ENCODE data around the gene PCGF3.
"Not testable (repeated sequence)": the region's sequence is repeated elsewhere in the genome, so short reads cannot be mapped to it uniquely, and the experiment has no call there.

Gene PCGF3

GRCh38 chr4:702618-703048 lies 3.0 kb upstream of the PCGF3 start:
- Mint-ChIP-seq H3K36me3 (ENCODE audit: low read depth) (no peaks in the 10 kb centered on the region), H3K27ac (no peak overlapping the region), H3K9me3 (no peaks in the 10 kb centered on the region), H3K4me1 (ENCODE audit: low read depth) (peaks cover 23% of the 10 kb centered on the region), H3K4me3 (no peak overlapping the region), H3K27me3 (no peaks in the 10 kb centered on the region)

- no peak overlapping the region for H3K27ac Mint-ChIP-seq
- H3K4me3 Mint-ChIP-seq = no peak overlapping the region
- H3K4me1 Mint-ChIP-seq (ENCODE audit: low read depth) = peaks cover 24% of the 10 kb centered on the region
- no peaks in the 10 kb centered on the region for H3K9me3 Mint-ChIP-seq
- no peaks in the 10 kb centered on the region for H3K36me3 Mint-ChIP-seq (ENCODE audit: low read depth)
- no peaks in the 10 kb centered on the region for H3K27me3 Mint-ChIP-seq
These were observed 2.1 kb upstream of the PCGF3 start for GRCh38 chr4:703336-704197.

GRCh38 chr4:704198-704891 lies 1.3 kb upstream of the PCGF3 start:
- Mint-ChIP-seq H3K27me3 (no peaks in the 10 kb centered on the region), H3K27ac (no peak overlapping the region), H3K4me3 (no peak overlapping the region), H3K36me3 (ENCODE audit: low read depth) (no peaks in the 10 kb centered on the region), H3K9me3 (no peaks in the 10 kb centered on the region), H3K4me1 (ENCODE audit: low read depth) (peaks cover 24% of the 10 kb centered on the region)

- no peak overlapping the region for H3K27ac Mint-ChIP-seq
- no peaks in the 10 kb centered on the region for H3K36me3 Mint-ChIP-seq (ENCODE audit: low read depth)
- no peaks in the 10 kb centered on the region for H3K9me3 Mint-ChIP-seq
- H3K4me1 Mint-ChIP-seq (ENCODE audit: low read depth) = peaks cover 24% of the 10 kb centered on the region
- no peak overlapping the region for H3K4me3 Mint-ChIP-seq
- no peaks in the 10 kb centered on the region for H3K27me3 Mint-ChIP-seq
These were observed 708 bp upstream of the PCGF3 start for GRCh38 chr4:704971-705277.

GRCh38 chr4:706083-706633 lies 526 bp downstream of the PCGF3 start:
- H3K27me3 Mint-ChIP-seq; H3K9me3 Mint-ChIP-seq; H3K36me3 Mint-ChIP-seq (ENCODE audit: low read depth); H3K27ac Mint-ChIP-seq: not testable (repeated sequence)
- Mint-ChIP-seq H3K4me1 (ENCODE audit: low read depth) (peaks cover 25% of the 10 kb centered on the region), H3K4me3 (peak overlapping the region; percentile 39)

GRCh38 chr4:706834-707598 lies 1.4 kb downstream of the PCGF3 start:
- Mint-ChIP-seq H3K4me3 (peak overlapping the region; percentile 7), H3K27me3 (no peaks in the 10 kb centered on the region), H3K9me3 (no peaks in the 10 kb centered on the region), H3K36me3 (ENCODE audit: low read depth) (peaks cover 5% of the 10 kb centered on the region), H3K27ac (no peak overlapping the region), H3K4me1 (ENCODE audit: low read depth) (peaks cover 25% of the 10 kb centered on the region)

GRCh38 chr4:707929-708630 lies 2.4 kb downstream of the PCGF3 start:
- no peak overlapping the region for H3K27ac Mint-ChIP-seq

GRCh38 chr4:708631-708933 lies 3.0 kb downstream of the PCGF3 start:
- Mint-ChIP-seq H3K4me1 (ENCODE audit: low read depth) (peaks cover 25% of the 10 kb centered on the region), H3K4me3 (no peak overlapping the region), H3K27ac (no peak overlapping the region), H3K9me3 (no peaks in the 10 kb centered on the region), H3K36me3 (ENCODE audit: low read depth) (peaks cover 5% of the 10 kb centered on the region), H3K27me3 (no peaks in the 10 kb centered on the region)

More at GRCh38 chr4:707929-708630, 2.4 kb downstream of the PCGF3 start:
- Mint-ChIP-seq H3K4me1 (ENCODE audit: low read depth) (peaks cover 25% of the 10 kb centered on the region), H3K4me3 (peak overlapping the region; percentile 26), H3K9me3 (no peaks in the 10 kb centered on the region), H3K36me3 (ENCODE audit: low read depth) (peaks cover 5% of the 10 kb centered on the region), H3K27me3 (no peaks in the 10 kb centered on the region)

- Mint-ChIP-seq H3K4me3 (no peak overlapping the region), H3K27me3 (no peaks in the 10 kb centered on the region), H3K4me1 (ENCODE audit: low read depth) (peaks cover 25% of the 10 kb centered on the region), H3K36me3 (ENCODE audit: low read depth) (peaks cover 5% of the 10 kb centered on the region), H3K27ac (peak overlapping the region; percentile 8), H3K9me3 (no peaks in the 10 kb centered on the region)
These were observed 3.7 kb downstream of the PCGF3 start for GRCh38 chr4:709348-709747.

- Mint-ChIP-seq H3K27ac (no peak overlapping the region), H3K4me3 (no peak overlapping the region), H3K27me3 (no peaks in the 10 kb centered on the region), H3K36me3 (ENCODE audit: low read depth) (peaks cover 5% of the 10 kb centered on the region), H3K4me1 (ENCODE audit: low read depth) (peaks cover 27% of the 10 kb centered on the region), H3K9me3 (no peaks in the 10 kb centered on the region)
These were observed 4.5 kb downstream of the PCGF3 start for GRCh38 chr4:710116-710515.

- peaks cover 25% of the 10 kb centered on the region for H3K4me1 Mint-ChIP-seq (ENCODE audit: low read depth)
- H3K4me3 Mint-ChIP-seq = no peak overlapping the region
- peaks cover 5% of the 10 kb centered on the region for H3K36me3 Mint-ChIP-seq (ENCODE audit: low read depth)
- no peaks in the 10 kb centered on the region for H3K9me3 Mint-ChIP-seq
- H3K27ac Mint-ChIP-seq = no peak overlapping the region
- H3K27me3 Mint-ChIP-seq = no peaks in the 10 kb centered on the region
These were observed 5.3 kb downstream of the PCGF3 start for GRCh38 chr4:710916-711315.

GRCh38 chr4:712093-712492 lies 6.5 kb downstream of the PCGF3 start:
- Mint-ChIP-seq H3K9me3 (no peaks in the 10 kb centered on the region), H3K27ac (no peak overlapping the region), H3K36me3 (ENCODE audit: low read depth) (peaks cover 5% of the 10 kb centered on the region), H3K27me3 (no peaks in the 10 kb centered on the region), H3K4me3 (no peak overlapping the region), H3K4me1 (ENCODE audit: low read depth) (peaks cover 25% of the 10 kb centered on the region)

GRCh38 chr4:712916-713632 lies 7.4 kb downstream of the PCGF3 start:
- H3K36me3 Mint-ChIP-seq (ENCODE audit: low read depth) = peaks cover 5% of the 10 kb centered on the region
- H3K27me3 Mint-ChIP-seq = no peaks in the 10 kb centered on the region
- peaks cover 25% of the 10 kb centered on the region for H3K4me1 Mint-ChIP-seq (ENCODE audit: low read depth)
- no peaks in the 10 kb centered on the region for H3K9me3 Mint-ChIP-seq
- H3K27ac Mint-ChIP-seq = no peak overlapping the region
- H3K4me3 Mint-ChIP-seq = no peak overlapping the region

- Mint-ChIP-seq H3K27me3 (no peaks in the 10 kb centered on the region), H3K9me3 (no peaks in the 10 kb centered on the region), H3K36me3 (ENCODE audit: low read depth) (peaks cover 5% of the 10 kb centered on the region), H3K4me3 (no peak overlapping the region), H3K27ac (no peak overlapping the region), H3K4me1 (ENCODE audit: low read depth) (peaks cover 18% of the 10 kb centered on the region)
These were observed 8.5 kb downstream of the PCGF3 start for GRCh38 chr4:714087-714486.
